Activated CD8-positive, alpha-beta memory T cell treated with anti-CD3 and anti-CD28 coated beads for 4 hours (primary cell): Measurements from ENCODE around the gene MAN1A1.
"Not testable (repeated sequence)": the region's sequence is repeated elsewhere in the genome, so short reads cannot be mapped to it uniquely, and the experiment has no call there.

Source experiments
- DNase-seq, 2 donors: peaks; one replicate each; pipeline ENCODE4 v3.0.0-alpha.2; 2020; ENCODE audit warnings: low read depth in 2 of 2

Gene MAN1A1

GRCh38 chr6:119303164-119303887 lies 46.2 kb downstream of the MAN1A1 start:
- DNase-seq = no peak

- DNase-seq = no peak
Measured at GRCh38 chr6:119301429-119301828, 48.1 kb downstream of the MAN1A1 start.

GRCh38 chr6:119299694-119300093 lies 49.9 kb downstream of the MAN1A1 start:
- DNase-seq = no peak

GRCh38 chr6:119297049-119297448 lies 52.5 kb downstream of the MAN1A1 start:
- DNase-seq = no peak

- DNase-seq = no peak
Measured at GRCh38 chr6:119296036-119297035, 53.2 kb downstream of the MAN1A1 start.

- DNase-seq = no peak
Measured at GRCh38 chr6:119294984-119295383, 54.6 kb downstream of the MAN1A1 start.

GRCh38 chr6:119291060-119291459 lies 58.5 kb downstream of the MAN1A1 start:
- DNase-seq = not testable (repeated sequence)

GRCh38 chr6:119290306-119290705 lies 59.3 kb downstream of the MAN1A1 start:
- no peak for DNase-seq

GRCh38 chr6:119289651-119290050 lies 59.9 kb downstream of the MAN1A1 start:
- no peak for DNase-seq

GRCh38 chr6:119285908-119286625 lies 63.5 kb downstream of the MAN1A1 start:
- DNase-seq = no peak

- DNase-seq = no peak
Measured at GRCh38 chr6:119284861-119285521, 64.6 kb downstream of the MAN1A1 start.

GRCh38 chr6:119283979-119284545 lies 65.5 kb downstream of the MAN1A1 start:
- DNase-seq = no peak

GRCh38 chr6:119283214-119283613 lies 66.3 kb downstream of the MAN1A1 start:
- no peak for DNase-seq

GRCh38 chr6:119280668-119281067 lies 68.9 kb downstream of the MAN1A1 start:
- DNase-seq = no peak

- no peak for DNase-seq
Measured at GRCh38 chr6:119280080-119280479, 69.5 kb downstream of the MAN1A1 start.

- DNase-seq = no peak
Measured at GRCh38 chr6:119278625-119279024, 70.9 kb downstream of the MAN1A1 start.

- no peak for DNase-seq
Measured at GRCh38 chr6:119277052-119277451, 72.5 kb downstream of the MAN1A1 start.

- no peak for DNase-seq
Measured at GRCh38 chr6:119276211-119276610, 73.3 kb downstream of the MAN1A1 start.

GRCh38 chr6:119274197-119274595 lies 75.4 kb downstream of the MAN1A1 start:
- no peak for DNase-seq

- no peak for DNase-seq
Measured at GRCh38 chr6:119273272-119274196, 76.0 kb downstream of the MAN1A1 start.
